Stimulated activated naive CD8-positive, alpha-beta T cell treated with anti-CD3 and anti-CD28 coated beads, Interleukin-15, Interleukin-2, amounts not matched to agents 100 ng/mL and 50 ng/mL, for 24 hours (primary cell): ENCODE measurements around the gene FILIP1.
A peak's percentile ranks its signal among the peaks of the same experiment; 100 is the strongest.

ENCODE experiments used
- H3K27ac Mint-ChIP-seq: one replicate; pipeline ENCODE4 v1.8.0; 2021; ENCODE audit warnings: mild to moderate bottlenecking, mixed read lengths
- H3K27me3 Mint-ChIP-seq: one replicate; pipeline ENCODE4 v1.8.0; 2021; ENCODE audit warnings: mixed read lengths
- H3K36me3 Mint-ChIP-seq: one replicate; pipeline ENCODE4 v1.8.0; 2021; ENCODE audit warnings: low read depth, mixed read lengths
- H3K4me1 Mint-ChIP-seq: one replicate; pipeline ENCODE4 v1.8.0; 2021; ENCODE audit warnings: low read depth, mixed read lengths
- H3K4me3 Mint-ChIP-seq: one replicate; pipeline ENCODE4 v1.8.0; 2021; ENCODE audit warnings: mild to moderate bottlenecking, mixed read lengths
- H3K9me3 Mint-ChIP-seq: one replicate; pipeline ENCODE4 v1.8.0; 2021; ENCODE audit warnings: mixed read lengths

Gene FILIP1

DNA sequence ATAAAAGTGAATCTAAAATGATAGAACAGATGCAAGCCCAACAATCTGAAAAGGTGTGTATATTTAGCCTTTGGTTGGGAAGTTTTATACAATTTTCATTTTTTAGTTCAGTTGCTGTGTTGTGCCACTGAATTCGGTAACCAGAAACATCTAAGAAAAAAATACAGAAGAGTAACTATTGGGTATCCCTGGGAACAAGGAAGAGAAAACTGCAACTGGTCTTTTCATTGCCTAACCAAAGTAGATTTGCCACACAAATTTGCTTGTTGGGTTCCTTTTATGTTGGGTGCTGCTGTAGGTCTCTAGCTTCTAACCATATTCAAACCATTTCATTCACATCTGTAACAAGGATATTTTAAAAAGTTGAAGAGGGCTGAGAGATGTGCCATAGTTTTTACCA lies 206.2 kb downstream of the FILIP1 start:
- Mint-ChIP-seq H3K9me3 (no peaks in the 10 kb centered on the region), H3K27me3 (no peaks in the 10 kb centered on the region), H3K36me3 (peaks cover 16% of the 10 kb centered on the region), H3K4me1 (no peaks in the 10 kb centered on the region), H3K4me3 (no peak overlapping the region), H3K27ac (peak overlapping the region; percentile 68)

DNA sequence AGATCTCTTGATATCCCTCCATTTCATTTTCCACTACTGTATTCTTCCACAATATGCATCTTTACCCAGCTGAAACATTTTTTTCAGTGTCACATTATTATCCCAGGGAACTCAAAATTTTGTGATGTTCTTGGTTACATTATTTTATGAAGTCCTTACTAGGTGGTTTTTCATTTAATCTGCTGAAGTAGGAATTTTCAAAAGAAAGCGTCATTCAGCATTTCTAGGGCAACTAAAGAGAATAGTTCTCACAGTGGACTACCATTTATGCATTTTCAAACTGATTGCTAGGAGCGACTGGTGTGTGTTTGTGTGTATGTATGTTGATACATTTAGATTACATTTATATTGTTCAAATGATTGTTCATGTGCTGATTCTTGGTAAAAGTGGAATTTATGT lies 206.6 kb downstream of the FILIP1 start:
- Mint-ChIP-seq H3K4me3 (no peak overlapping the region), H3K9me3 (no peaks in the 10 kb centered on the region), H3K4me1 (peaks cover 3% of the 10 kb centered on the region), H3K27ac (no peak overlapping the region), H3K36me3 (peaks cover 16% of the 10 kb centered on the region), H3K27me3 (no peaks in the 10 kb centered on the region)

DNA sequence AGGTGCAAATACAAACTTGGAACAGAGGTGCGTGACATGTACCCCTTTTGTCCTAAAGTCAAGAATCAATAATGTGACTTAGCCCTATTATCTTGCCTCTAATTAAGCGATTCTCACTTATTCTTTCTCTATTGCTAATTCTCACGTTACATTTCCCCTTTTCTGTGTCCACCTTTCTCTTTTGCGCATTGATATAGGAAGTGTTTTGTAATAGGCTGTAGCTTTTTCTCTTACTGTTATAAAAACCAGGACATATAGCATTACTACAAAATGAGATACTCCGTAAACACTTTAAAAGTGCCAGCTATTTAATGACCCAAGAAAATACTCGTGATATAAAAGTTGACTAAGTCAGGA lies 208.3 kb downstream of the FILIP1 start:
- H3K27ac Mint-ChIP-seq = no peak overlapping the region
- H3K27me3 Mint-ChIP-seq = no peaks in the 10 kb centered on the region
- H3K4me1 Mint-ChIP-seq = peaks cover 19% of the 10 kb centered on the region

DNA sequence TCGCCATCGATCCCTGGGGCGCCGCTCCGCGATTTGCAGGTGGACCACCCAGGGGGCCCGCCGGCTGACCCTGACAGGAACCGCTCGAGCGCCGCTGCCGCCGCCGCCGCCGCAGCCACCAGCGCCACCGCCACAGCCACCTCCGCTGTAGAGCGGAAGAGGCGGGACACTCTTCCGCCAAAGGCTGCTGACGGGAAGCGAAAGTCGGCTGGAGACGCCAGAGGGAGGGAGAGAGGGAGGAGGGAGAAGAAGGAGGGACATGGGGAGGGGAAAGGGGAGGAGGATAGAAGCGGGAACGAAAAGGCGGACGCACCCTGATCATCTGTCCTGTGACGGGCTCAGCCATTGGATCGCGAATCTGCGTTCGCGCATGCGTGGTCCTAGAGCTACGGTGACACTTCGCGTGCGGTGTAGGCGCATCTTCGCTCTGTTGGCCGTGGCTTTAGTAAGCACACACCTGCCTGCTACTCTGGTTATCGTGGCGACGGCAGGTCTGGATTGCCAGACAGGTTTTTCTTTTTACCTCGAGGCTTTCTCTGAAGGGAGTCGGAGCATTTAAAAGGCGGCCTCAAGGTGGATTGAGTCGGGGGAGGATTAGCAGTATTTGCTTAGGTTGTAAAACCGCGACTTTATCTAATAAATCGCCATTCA lies 208.8 kb downstream of the FILIP1 start, which contains the start of gene TMEM30A:
Gene TMEM30A (minus strand): TSS at position 161 of the 651 bp plus-strand sequence. CDS start 154 bp downstream, at position 7.
- Mint-ChIP-seq H3K9me3 (no peaks in the 10 kb centered on the region), H3K4me3 (no peak within 1 kb of the TSS), H3K27me3 (no peaks in the 10 kb centered on the region), H3K4me1 (peaks cover 24% of the 10 kb centered on the region), H3K27ac (no peak within 1 kb of the TSS), H3K36me3 (peaks cover 17% of the 10 kb centered on the region)

More for the DNA sequence above, 208.3 kb downstream of the FILIP1 start:
- H3K36me3 Mint-ChIP-seq = peaks cover 17% of the 10 kb centered on the region
- no peak overlapping the region for H3K4me3 Mint-ChIP-seq
- H3K9me3 Mint-ChIP-seq = no peaks in the 10 kb centered on the region

GRCh38 chr6:75283907-75284631 lies 209.5 kb downstream of the FILIP1 start:
- H3K9me3 Mint-ChIP-seq = no peaks in the 10 kb centered on the region
- no peaks in the 10 kb centered on the region for H3K27me3 Mint-ChIP-seq
- peaks cover 14% of the 10 kb centered on the region for H3K36me3 Mint-ChIP-seq
- peaks cover 31% of the 10 kb centered on the region for H3K4me1 Mint-ChIP-seq
- no peak overlapping the region for H3K4me3 Mint-ChIP-seq
- H3K27ac Mint-ChIP-seq = no peak overlapping the region

DNA sequence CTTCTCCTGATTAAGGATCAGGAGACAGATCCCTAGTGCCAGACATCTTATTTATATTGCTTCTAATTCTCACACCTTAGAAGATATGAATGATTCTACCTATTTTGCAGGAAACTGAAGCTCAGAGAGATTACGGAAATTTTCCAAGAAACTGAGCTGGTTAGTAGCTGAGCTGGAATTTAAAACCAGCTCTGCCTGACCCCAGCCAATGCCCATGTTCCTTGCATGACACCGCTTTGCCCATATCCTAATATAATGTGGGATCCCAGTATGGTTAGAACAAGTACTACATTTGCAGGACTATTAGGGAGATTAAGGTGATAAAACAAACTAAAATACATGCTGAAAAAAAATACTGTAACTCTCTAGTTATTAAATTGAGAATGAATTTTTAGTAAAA lies 210.9 kb downstream of the FILIP1 start:
- peaks cover 19% of the 10 kb centered on the region for H3K36me3 Mint-ChIP-seq

GRCh38 chr6:75281653-75282052 lies 211.9 kb downstream of the FILIP1 start:
- peaks cover 20% of the 10 kb centered on the region for H3K36me3 Mint-ChIP-seq
- H3K9me3 Mint-ChIP-seq = no peaks in the 10 kb centered on the region
- peak overlapping the region; percentile 56 for H3K4me3 Mint-ChIP-seq
- no peaks in the 10 kb centered on the region for H3K27me3 Mint-ChIP-seq
- H3K27ac Mint-ChIP-seq = peak overlapping the region; percentile 50
- H3K4me1 Mint-ChIP-seq = peaks cover 48% of the 10 kb centered on the region

More for the DNA sequence above, 210.9 kb downstream of the FILIP1 start:
- Mint-ChIP-seq H3K4me3 (no peak overlapping the region), H3K9me3 (no peaks in the 10 kb centered on the region), H3K27ac (peak overlapping the region; percentile 59), H3K4me1 (peaks cover 43% of the 10 kb centered on the region), H3K27me3 (no peaks in the 10 kb centered on the region)

DNA sequence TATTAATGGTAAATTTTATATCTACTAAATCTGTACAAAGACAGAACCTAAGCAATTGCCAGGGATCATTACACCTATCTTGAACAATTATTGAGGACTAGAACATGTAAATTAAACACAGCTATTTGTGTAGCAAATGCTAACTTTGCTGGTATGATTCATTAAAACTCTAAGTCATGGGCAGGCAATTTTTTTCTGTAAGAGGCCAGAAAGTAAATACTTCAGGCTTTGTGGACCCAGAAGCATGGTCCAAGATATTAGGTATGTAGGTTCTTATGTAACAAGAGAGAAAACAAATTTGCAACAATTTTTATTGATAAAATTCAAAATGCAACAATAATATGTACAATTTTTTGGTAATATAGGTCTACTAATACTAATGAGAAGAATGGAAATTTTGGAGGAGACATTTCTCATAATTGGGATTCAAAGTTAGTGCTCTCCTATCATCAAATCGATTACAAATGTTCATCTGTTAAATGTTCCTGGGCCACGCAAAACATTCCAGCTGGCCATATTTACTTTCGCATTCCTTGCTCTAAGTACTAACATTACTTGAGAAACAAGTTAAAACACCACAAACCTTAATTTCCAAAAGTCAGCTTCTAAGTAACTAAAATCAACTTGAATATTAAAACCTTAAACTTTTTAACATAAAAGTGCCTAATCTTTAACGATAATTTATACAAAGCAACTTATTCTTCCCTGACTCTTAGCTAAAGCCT lies 213.3 kb downstream of the FILIP1 start:
- Mint-ChIP-seq H3K9me3 (no peaks in the 10 kb centered on the region), H3K4me3 (peak overlapping the region; percentile 5), H3K27ac (no peak overlapping the region), H3K27me3 (no peaks in the 10 kb centered on the region), H3K36me3 (peaks cover 24% of the 10 kb centered on the region), H3K4me1 (peaks cover 61% of the 10 kb centered on the region)

- H3K27ac Mint-ChIP-seq = no peak overlapping the region
- H3K4me3 Mint-ChIP-seq = no peak overlapping the region
Observed at GRCh38 chr6:75279418-75279817, 214.2 kb downstream of the FILIP1 start.

DNA sequence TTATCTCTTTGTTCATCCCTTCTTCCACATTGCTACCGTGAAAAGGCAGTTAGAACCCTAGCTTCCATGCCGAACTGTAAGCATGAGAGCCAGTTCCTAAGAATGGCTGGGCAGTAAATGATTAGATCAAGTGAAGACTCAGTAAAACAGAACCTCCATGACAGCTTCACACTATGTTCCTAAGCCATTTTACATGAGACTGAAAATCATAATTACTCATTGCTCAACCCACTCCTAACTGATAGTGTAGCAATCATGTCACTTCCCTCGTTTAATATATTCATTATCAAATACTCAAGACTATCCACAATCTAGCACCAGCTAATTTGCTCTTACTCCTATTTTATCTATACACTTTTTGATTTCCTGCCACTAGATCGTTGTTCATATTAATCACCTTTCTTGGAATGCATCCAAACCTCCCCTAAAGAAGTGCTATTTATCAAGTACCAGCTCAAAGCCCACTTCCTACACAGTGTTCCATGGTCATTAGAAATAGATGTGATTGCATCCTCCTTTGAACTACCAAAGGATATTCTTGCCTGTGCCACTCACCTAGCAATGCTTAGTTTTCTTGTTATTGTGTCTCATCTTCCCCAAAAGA lies 215.0 kb downstream of the FILIP1 start:
- Mint-ChIP-seq H3K9me3 (no peaks in the 10 kb centered on the region), H3K4me3 (peak overlapping the region; percentile 9), H3K27ac (peak overlapping the region; percentile 28), H3K27me3 (no peaks in the 10 kb centered on the region), H3K36me3 (peaks cover 39% of the 10 kb centered on the region), H3K4me1 (peaks cover 76% of the 10 kb centered on the region)

More at GRCh38 chr6:75279418-75279817, 214.2 kb downstream of the FILIP1 start:
- peaks cover 68% of the 10 kb centered on the region for H3K4me1 Mint-ChIP-seq
- H3K27me3 Mint-ChIP-seq = no peaks in the 10 kb centered on the region
- peaks cover 30% of the 10 kb centered on the region for H3K36me3 Mint-ChIP-seq
- H3K9me3 Mint-ChIP-seq = no peaks in the 10 kb centered on the region

GRCh38 chr6:75275067-75275466 lies 218.5 kb downstream of the FILIP1 start:
- Mint-ChIP-seq H3K27me3 (no peaks in the 10 kb centered on the region), H3K4me3 (no peak overlapping the region), H3K27ac (peak overlapping the region; percentile 42), H3K9me3 (no peaks in the 10 kb centered on the region), H3K4me1 (peaks cover 74% of the 10 kb centered on the region), H3K36me3 (peaks cover 60% of the 10 kb centered on the region)

- Mint-ChIP-seq H3K9me3 (no peaks in the 10 kb centered on the region), H3K4me1 (peaks cover 71% of the 10 kb centered on the region), H3K36me3 (peaks cover 49% of the 10 kb centered on the region), H3K27me3 (no peaks in the 10 kb centered on the region), H3K4me3 (no peak overlapping the region), H3K27ac (no peak overlapping the region)
Observed at GRCh38 chr6:75273009-75273408, 220.6 kb downstream of the FILIP1 start.

- no peaks in the 10 kb centered on the region for H3K27me3 Mint-ChIP-seq
- H3K4me3 Mint-ChIP-seq = no peak overlapping the region
- no peaks in the 10 kb centered on the region for H3K9me3 Mint-ChIP-seq
- H3K36me3 Mint-ChIP-seq = peaks cover 48% of the 10 kb centered on the region
- peak overlapping the region; percentile 33 for H3K27ac Mint-ChIP-seq
- H3K4me1 Mint-ChIP-seq = peaks cover 75% of the 10 kb centered on the region
Observed at GRCh38 chr6:75272145-75272840, 221.3 kb downstream of the FILIP1 start.

DNA sequence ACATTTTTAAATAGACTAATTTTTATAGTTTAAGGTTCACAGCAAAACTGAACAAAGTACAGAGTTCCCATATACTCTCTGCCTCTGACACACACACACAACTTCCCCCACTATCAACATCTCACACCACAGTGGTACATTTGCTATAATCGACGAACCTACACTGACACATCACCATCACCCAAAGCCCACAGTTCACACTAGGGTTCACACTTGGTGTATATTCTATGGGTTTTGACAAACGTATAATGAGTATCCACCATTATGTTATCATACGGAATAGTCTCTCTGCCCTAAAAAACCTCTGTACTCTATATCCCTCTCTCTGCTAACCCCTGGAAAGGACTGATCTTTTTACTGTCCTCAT lies 224.6 kb downstream of the FILIP1 start:
- Mint-ChIP-seq H3K27ac (peak overlapping the region; percentile 27), H3K4me1 (peaks cover 49% of the 10 kb centered on the region), H3K9me3 (no peaks in the 10 kb centered on the region), H3K4me3 (no peak overlapping the region), H3K36me3 (peaks cover 28% of the 10 kb centered on the region), H3K27me3 (no peaks in the 10 kb centered on the region)
